ENCODE results near the gene DQX1. TPM values are rescaled to one million over a fixed set of nuclear protein-coding genes. Genes with fewer than 3 reads are reported as not detected.

Gene DQX1
- total and polyA plus RNA-seq, 2 of the 4 experiments (the other 2 are of a cell fraction): 0.07 TPM; not detected in 1

- Histone ChIP-seq H3K27me3 (ENCODE audit: control insufficient read depth, insufficient read depth, low read length) (peaks cover 38% of the 10 kb centered on the region), H3K36me3 (ENCODE audit: control insufficient read depth, insufficient read depth, low read length) (peaks cover 5% of the 10 kb centered on the region; the same call in 1 of the 2 replicates), H3K23ac (ENCODE audit: low read depth, low read length) (no peak overlapping the region), H3K4ac (ENCODE audit: low read depth, low read length) (no peak overlapping the region), H3K14ac (replicated peaks; ENCODE audit: low read depth, low read length) (no peak overlapping the region), H2BK5ac (ENCODE audit: low read depth, low read length, poor library complexity, severe bottlenecking) (no peak overlapping the region), H3K9me3 (ENCODE audit: control insufficient read depth, insufficient read depth, low read length) (no peaks in the 10 kb centered on the region), H4K5ac (ENCODE audit: low read depth, low read length) (no peak overlapping the region), H3K4me2 (ENCODE audit: low read depth, low read length) (no peak overlapping the region; the same call in 1 of the 2 replicates), H3K18ac (ENCODE audit: low read depth, low read length) (no peak overlapping the region), H3K9ac (ENCODE audit: low read depth, low read length) (no peak overlapping the region), H3K27ac (ENCODE audit: insufficient read depth, low read length) (no peak overlapping the region), H2AK5ac (ENCODE audit: low read depth, low read length) (no peak overlapping the region), H2AK9ac (replicated peaks; ENCODE audit: low read depth, low read length, poor library complexity) (no peak overlapping the region), H4K91ac (ENCODE audit: insufficient read depth, low read depth, low read length) (no peak overlapping the region), H3K4me1 (ENCODE audit: control insufficient read depth, insufficient read depth, low read length) (peaks cover 14% of the 10 kb centered on the region), H3K9me1 (ENCODE audit: insufficient read depth, low read length) (no peaks in the 10 kb centered on the region), H2BK20ac (ENCODE audit: low read depth, low read length) (no peak overlapping the region), H3K56ac (ENCODE audit: extremely low read depth, insufficient read depth, low read length) (no peak overlapping the region), H3K4me3 (ENCODE audit: insufficient read depth, low read depth, low read length) (no peak overlapping the region), H2AFZ (replicated peaks; ENCODE audit: low read length, poor library complexity) (peak overlapping the region; percentile 71), H4K20me1 (ENCODE audit: insufficient read depth, low read length) (no peaks in the 10 kb centered on the region), H3K79me1 (ENCODE audit: low read depth in 1 of 2, low read length in 2 of 2) (peaks cover 0 to 20% of the 10 kb centered on the region in 2 experiments; a peak in 3 of 4 replicates), H2BK15ac (ENCODE audit: low read depth, low read length) (no peak overlapping the region), H2BK120ac (ENCODE audit: low read depth, low read length) (no peak overlapping the region), H4K8ac (ENCODE audit: low read depth in 2 of 2, low read length in 2 of 2) (no peak overlapping the region)
- ChIA-PET CTCF (no interaction called here), POLR2A (ENCODE audit: unreplicated experiment) (no interaction called here)
- TF ChIP-seq CTCF (conservative IDR thresholded peaks at IDR 0.05; ENCODE audit: low read depth, low read length) (no peak), POLR2A (IDR thresholded peaks at IDR 0.05; ENCODE audit: low read depth, low read length) (no peak), MAFK (IDR thresholded peaks at IDR 0.05; ENCODE audit: low read depth, low read length) (no peak), MXI1 (IDR thresholded peaks at IDR 0.05; ENCODE audit: borderline replicate concordance, low read depth, low read length) (no peak), RFX5 (IDR thresholded peaks at IDR 0.05; ENCODE audit: low read depth, low read length) (no peak), RCOR1 (IDR thresholded peaks at IDR 0.05; ENCODE audit: insufficient replicate concordance, low read length) (no peak)
- TF ChIP-seq, protein P1, sequence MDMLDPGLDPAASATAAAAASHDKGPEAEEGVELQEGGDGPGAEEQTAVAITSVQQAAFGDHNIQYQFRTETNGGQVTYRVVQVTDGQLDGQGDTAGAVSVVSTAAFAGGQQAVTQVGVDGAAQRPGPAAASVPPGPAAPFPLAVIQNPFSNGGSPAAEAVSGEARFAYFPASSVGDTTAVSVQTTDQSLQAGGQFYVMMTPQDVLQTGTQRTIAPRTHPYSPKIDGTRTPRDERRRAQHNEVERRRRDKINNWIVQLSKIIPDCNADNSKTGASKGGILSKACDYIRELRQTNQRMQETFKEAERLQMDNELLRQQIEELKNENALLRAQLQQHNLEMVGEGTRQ (IDR thresholded peaks at IDR 0.05; ENCODE audit: low read depth, low read length): no peak
- dilution Hi-C loops (cut with HindIII; ENCODE audit: low sequenced_read_pairs, unreplicated experiment): no loop called here
- ATAC-seq (ENCODE audit: low read depth) (no peak), DNase-seq (no peak)
- in situ Hi-C loops (cut with MboI; ENCODE audit: low sequenced_read_pairs): loop anchor here (25.0 kb wide), 1 partner anchor 362 kb away; no protein-coding TSS in a partner anchor
- no TSS peak for BruUV-seq (replicated peaks)
- intact Hi-C loops (cut with micrococcal nuclease): no loop called here
- WGBS, 2 experiments (ENCODE audit: extremely low coverage in 2 of 2, insufficient read length in 1 of 2): 94% methylated on average over 3 of the region's 15 CpGs; no CpG with 5 or more reads in 1 of the 2 experiments
These were observed 26.0 kb downstream of the DQX1 start for GRCh38 chr2:74499940-74500577.

Measured in IMR-90 (cell line).